ENCODE data around the gene SFTA2.
"Not testable (repeated sequence)": the region's sequence is repeated elsewhere in the genome, so short reads cannot be mapped to it uniquely, and the experiment has no call there.

The SFTA2 gene

DNA sequence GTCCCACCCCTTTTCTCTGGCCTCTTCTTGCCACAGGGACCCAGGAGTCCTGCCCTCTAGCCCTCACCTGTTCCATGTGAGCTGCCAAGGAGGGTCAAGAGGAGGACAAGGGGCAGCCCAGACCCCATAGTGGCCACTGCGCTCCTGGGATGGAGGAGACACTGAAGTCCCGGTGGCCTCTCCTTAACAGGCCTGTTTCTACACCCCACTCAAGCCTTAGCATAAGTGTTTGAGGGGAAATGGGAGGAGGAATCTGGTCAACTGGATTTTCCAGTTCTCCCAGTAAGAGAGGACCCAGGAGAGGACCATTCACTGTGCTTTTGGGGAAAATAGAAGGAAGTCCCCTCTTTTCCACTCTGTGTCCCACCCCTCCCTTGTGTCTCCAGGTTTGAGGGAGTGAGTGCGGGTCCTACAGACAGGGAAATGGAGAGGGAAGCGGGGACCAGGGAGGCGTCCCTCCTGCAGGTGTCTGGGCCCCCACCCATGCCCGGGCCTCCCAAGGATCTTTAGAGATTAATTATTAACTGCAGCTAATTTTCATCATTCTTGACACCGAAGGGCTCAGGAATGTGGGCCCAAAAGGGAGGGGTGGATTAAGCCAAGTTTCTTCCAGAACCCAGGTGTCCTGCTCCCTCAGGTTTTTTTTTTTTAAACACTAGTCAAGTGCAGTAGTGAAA lies at the start of gene SFTA2:
SFTA2 (minus strand) TSS at position 202 of the 677 bp plus-strand sequence; CDS start at position 128, 74 bp downstream.
- FAIRE-seq, result no peak

DNA sequence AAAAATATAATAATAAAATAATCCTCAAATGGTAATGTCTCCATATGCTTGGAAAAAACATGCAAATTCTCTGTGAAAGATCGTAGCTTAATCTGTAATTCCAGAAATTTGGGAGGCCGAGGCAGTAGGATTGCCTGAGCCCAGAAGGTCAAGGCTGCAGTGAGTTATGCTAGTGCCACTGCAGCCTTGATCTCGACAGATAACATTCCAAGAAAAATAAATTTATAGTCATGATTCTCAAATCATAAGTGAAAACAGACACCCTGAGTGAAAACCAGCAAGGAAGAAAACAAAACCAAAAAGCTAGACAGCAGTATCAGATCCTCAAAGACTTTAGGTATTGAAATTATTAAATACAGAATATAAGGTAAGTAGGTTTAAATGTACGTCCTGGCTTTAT lies 47.7 kb upstream of the SFTA2 start:
- no peak for FAIRE-seq

DNA sequence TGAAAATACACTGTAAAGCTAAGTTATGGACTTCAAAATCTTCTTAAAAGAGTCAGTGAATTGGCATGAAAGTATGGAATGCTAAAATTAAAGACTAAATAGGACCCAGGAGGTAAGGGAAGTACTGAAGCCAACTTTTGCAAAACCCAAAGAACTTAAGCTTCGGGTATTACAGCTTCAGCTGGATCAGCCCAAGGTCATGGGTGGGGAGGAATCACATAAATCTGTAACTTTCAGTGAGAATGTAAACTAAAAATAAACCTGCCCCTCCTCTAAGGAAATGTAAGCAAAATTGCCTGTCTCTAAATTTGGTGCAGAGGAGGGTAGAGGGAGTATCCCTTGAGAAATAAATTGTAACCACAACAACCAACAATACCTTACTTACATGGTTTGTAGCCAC lies 47.2 kb upstream of the SFTA2 start:
- FAIRE-seq, result no peak

DNA sequence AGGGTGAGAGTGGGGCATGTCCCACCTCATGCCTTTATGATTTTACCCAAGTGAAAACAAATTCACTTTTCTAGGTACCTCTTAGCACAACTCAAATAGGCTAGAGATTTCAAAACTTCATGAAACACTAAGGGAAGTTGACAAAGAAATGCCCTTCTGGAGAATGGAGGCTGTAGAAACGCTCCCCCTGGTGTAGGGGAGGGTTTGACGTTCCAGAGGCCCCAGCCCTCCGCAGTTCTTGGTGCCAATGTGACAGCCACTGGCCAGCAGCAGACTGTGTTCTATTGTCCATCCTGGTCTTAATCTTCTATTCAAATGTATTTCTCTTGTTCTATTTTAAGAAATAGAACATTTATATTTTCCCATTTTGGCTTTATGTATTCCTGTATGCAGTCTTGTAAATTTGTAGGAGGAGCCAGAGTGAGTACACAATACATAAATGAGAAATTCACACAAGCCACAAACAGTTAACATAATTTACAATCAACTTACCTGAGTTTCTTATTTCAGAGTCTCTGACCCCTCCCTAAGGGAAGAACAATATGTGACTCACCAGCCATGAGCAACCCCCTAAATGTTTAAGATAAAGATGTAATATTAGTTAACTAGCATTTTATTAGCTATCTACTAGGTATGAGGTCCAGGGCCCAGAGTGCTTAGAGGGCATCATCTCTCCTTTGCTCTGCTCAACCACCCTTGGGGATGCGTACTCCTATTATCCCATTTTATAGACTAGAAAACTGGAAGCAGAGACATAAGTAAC lies 42.7 kb upstream of the SFTA2 start:
- FAIRE-seq, result no peak

DNA sequence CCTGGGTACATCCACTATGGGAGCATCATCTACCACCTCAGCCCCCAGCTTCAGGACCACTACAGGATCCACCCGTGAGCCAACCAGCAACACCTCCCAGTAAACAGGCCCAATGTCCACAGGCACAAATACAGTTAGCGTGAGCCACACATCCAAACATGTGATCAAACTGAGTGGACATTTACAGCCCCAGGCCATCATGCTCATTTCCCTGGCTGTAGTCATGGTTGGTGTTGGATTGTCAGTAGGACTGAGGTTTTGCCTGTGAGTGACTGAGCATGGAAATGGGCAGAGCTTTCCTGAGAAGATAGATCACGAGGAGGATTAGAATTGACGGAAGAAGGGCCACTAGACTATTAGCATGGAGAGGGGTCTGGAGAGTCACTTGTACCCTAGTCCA lies 40.8 kb upstream of the SFTA2 start:
- FAIRE-seq, result no peak

DNA sequence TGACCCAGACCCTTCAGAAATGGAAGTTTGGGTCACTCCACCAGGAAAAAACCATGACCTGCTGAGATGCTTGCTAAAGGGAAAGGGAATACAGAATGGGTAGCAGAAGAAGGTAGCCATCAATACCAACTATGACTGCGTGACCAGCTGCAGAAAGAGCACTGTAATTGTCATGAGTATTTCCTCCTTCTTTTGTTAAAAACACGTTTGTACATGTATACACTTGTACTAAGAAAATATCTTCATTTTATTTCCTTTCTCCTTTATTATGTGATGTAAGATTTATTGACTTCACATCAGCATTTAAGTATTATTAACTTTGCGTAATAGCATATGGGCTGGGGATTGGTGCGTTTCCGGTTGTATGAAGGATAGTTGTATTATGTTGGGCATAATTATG lies 39.0 kb upstream of the SFTA2 start:
- FAIRE-seq, result no peak

DNA sequence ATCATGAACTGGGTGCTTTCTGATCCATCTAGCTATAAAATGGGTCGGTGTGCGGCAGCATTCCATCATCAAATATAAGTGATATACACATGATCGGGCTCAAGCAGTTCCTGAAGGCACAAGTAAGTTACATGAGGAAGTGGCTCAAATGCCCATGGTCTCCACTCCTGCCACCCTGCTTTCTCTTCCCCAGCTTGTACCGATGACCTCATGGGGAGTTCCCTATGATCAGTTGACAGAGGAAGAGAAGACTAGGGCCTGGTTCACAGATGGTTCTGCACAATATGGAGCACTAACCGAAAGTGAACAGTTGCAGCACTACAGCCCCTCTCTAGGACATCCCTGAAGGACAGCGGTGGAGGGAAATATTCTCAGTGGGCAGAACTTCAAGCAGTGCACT lies 37.2 kb upstream of the SFTA2 start:
- FAIRE-seq, result not testable (repeated sequence)

DNA sequence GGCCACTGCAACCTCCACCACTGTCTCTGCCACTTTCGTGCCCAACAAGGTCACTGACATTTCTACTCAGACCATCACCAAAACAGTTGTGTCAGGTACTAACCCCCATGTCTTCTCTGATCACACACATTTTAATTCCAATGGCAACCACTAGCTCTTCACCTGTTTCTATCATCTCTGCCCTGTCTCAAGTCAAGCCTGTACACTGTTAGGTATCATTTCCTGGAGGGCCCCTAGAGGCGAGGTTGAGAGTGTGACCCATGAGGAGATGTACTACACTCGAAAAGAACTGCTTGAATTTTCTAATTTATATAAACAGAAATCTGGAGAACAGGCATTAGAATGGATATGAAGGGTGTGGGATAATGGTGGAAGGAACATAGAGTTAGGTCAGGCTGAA lies 34.2 kb upstream of the SFTA2 start:
- no peak for FAIRE-seq

DNA sequence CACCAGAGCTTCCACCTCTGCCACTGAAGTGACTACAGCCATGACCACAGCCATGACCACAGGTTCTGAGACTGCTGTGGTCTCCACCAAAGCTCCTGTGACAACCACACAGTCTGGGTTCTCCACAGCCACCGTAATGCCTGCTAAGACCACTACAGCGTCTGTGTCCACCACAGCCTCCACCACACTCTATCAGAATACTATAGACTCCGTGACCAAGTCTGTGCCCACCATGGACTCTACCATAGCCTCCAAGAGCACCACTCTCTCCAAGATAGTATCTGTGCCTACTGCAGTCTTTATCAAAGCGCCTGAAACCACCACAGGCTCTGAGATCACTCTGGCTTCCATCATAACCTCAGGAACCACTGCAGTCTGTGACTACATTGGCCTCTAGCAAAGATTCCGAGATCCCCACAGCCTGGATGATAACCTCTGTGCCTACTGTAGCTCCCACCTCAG lies 33.2 kb upstream of the SFTA2 start:
- FAIRE-seq, result no peak

DNA sequence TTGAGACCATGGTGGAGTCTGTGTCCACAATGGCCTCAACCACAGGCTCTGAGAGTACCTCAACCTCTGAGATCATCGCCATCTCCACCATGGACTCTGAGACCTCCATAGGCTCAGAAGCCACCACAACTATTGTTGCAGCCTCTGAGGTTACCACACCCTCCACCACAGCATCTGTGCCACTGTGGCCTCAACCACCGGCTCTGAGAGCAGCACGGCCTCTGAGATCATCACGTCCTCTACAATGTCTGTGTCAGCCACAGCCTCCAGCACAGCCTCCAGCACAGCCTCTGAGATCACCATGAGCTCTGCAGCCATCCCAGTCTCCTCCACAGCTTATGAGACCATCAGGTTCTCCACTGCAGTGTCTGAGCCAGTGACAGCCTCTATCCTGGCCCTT lies 32.1 kb upstream of the SFTA2 start:
- FAIRE-seq, result no peak

DNA sequence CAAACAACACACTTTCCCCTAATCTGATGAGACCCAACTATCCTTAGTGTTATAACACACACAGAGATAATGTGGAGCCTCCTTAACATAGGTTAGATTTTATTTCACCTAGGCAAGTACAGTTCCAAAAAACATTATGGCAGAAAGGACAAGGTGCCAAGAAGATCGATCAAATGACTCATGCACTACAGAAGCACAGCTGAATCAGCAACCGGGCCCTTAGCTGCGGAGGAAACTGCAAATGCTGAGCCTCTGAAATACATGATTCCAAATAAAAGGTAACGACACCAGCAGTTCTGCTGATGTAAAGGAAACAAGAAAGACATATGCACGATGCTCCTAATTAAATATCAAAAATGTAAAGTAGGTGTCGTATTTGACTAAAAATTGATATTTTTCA lies 31.7 kb upstream of the SFTA2 start:
- no peak for FAIRE-seq

DNA sequence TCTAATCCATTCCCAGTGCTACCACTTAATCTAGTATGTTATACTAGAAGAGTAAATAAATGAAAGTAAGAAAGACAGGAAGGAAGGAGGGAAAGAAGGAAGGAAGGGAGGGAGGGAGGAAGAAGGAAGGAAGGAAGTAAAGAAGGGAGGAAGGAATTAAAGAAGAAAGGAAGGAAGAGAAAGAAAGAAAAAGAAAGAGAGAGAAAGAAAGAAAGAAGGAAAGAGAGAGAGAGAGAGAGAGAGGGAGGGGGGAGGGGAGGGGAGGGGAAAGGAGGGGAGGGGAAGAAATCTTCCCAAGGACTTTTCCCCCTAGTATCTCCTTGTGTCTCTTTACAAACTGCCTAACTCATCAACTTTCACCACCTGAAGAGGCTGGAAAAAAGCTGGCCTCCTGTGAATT lies 30.7 kb upstream of the SFTA2 start:
- no peak for FAIRE-seq

DNA sequence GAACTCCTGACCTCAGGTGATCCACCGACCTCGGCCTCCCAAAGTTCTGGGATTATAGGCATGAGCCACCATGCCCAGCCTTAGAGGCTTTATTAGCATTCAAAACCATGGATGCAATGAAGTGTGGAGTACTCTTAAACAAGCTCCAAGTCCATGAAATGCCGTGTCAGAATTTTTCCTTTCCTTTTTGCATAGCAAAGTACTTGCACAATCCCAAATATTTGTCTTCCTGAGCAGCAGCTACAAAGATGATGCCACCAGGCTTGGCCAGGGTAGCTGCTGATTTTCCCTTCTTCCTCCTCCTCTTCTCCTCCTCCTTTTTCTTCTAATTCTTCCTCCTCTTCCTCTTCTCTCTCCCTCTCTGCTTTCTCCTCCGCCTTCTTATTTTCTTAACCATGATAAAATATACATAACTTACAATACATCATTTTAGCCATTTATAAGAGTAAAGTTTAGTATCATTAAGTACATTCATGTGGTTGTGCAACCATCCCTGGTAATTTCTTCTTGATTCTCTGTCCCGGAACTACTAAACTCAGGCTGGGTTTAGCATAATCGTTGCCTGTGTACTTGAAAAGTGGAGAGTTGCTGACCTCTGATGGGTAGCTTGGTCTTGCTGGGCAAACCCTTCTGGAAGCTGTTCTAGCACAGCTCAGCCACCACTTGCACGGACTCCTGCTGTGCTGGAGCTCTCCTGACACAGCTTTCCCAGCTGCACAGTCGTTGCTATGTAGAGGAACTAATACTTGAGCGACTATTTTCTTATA lies 29.1 kb upstream of the SFTA2 start:
- FAIRE-seq, result no peak

DNA sequence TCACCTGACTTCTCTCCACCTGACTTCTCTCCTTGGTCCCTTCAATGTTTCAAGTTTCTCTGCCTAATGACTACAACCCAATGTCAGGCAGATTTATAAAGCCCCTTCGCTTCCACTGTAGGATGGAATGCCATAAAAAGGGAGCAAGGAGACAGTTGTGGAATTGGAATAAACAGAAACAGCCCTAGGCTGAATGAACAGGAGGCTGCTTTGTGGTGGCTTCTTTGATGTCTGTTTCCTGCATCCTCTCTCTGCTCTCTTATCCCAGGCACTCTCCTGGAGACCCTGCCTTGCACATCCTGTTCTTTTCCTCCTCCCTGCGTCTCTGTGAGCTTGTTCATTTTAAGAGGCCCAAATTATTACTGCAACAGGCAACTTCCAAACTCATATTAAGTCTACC lies 25.7 kb upstream of the SFTA2 start:
- FAIRE-seq, result no peak

DNA sequence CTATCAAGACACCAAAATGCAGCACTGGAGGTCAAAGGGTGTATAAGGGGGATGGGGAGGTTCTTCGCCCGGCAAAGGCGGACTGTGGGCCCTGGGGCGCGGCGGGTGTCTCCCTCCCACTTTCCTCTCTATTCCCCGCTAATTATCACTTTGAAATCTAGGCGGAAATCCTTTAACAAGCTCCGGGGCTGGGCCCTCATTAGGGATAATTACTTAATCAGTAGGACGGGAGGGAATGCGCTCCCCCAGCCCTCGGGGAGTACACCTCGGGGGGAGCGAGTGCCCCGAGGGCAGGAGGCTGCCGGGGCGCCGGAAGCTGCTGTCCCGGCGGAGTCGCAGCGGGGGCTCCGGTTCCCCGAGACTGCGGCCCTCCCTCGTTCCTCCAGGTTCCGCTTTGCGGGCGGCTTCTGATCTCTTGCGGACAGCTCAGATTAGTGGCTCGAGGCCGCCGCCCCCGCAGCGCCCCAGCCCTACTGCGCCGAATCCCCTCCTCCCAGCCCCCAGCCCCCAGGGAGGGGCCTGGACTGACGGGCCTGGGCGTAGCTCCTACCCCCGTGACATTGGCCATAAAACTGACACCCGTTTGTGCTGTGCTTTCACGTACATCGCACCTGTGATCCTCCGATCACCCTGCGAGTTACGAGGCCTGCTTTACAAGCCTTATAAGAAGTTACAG lies 23.5 kb upstream of the SFTA2 start:
- no peak for FAIRE-seq

DNA sequence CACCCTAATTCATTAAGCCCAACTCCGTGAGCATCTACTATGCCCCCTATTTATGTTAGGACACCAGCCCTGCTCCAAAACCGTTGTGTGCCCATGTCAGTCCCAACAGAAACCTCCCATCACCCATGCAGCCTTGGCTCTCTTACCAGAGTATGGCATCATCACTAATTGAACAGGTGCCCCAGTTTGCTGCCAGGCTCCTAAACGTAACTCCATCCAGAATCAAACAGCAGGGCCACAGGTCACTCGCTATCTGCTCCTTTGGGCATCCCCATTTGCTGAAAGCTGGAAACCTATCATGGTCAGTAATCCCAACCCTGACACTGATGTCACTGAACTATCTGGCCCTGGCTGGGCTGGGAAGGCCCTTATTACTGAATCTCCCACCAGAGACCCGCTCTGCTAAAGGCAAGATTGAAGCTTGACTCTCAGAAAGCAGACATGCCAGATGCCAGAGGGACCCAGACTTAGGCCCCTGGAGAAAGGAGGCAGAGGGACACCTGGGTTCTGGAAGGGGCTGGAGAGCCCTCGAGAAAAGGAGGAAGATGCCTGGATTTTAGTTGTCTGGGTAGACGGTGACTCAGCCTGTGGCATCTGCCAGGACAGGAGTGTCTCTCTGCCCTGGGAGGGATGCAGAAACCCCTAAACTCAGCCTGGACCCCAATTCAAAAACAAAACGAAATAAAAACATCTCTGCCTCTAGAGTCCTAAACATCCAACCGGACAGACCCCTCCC lies 22.8 kb upstream of the SFTA2 start:
- no peak for FAIRE-seq

DNA sequence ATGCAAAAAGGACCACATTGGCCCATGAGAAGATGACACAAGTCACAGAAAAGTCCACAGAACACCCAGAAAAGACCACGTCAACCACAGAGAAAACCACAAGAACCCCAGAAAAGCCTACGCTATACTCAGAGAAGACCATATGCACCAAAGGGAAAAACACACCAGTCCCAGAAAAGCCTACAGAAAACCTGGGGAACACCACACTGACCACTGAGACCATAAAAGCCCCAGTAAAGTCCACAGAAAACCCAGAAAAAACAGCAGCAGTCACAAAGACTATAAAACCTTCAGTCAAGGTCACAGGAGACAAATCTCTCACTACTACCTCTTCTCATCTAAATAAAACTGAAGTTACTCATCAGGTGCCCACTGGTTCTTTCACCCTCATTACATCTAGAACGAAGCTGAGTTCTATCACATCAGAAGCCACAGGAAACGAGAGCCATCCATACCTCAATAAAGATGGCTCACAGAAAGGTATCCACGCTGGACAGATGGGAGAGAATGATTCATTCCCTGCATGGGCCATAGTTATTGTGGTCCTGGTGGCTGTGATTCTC lies 20.0 kb upstream of the SFTA2 start:
- FAIRE-seq, result no peak

DNA sequence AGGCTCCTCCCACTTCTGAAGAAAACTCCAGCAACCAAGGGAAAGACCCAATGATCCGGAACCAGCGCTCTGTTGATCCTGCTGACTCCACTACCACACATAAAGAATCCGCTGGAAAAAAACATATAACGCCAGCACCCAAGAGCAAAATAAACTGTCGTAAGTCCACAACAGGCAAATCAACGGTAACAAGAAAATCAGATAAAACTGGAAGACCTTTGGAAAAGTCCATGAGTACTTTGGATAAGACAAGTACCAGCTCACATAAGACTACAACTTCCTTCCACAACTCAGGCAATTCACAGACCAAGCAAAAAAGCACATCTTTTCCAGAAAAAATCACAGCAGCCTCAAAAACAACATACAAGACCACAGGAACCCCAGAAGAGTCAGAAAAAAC lies 16.8 kb upstream of the SFTA2 start:
- FAIRE-seq, result no peak

DNA sequence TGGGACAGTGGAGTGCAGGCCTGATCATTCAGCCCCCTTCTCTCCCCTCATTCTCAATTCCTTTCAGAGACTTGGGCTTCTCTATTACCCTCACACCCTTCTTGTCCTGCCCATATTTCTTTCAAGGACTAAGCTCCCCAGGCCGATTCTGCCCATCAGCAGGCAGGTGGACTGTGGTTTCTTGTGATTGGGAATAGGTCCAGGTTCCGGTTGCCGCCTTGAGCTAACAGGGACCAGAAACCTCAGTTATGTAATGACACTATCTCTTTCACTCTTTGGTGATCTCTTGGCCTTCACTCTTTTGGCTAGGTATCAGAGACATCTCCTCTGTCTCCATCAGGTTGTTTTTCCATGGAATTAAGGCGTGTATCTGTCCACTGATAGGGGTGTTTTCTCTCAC lies 15.3 kb upstream of the SFTA2 start:
- FAIRE-seq, result no peak

DNA sequence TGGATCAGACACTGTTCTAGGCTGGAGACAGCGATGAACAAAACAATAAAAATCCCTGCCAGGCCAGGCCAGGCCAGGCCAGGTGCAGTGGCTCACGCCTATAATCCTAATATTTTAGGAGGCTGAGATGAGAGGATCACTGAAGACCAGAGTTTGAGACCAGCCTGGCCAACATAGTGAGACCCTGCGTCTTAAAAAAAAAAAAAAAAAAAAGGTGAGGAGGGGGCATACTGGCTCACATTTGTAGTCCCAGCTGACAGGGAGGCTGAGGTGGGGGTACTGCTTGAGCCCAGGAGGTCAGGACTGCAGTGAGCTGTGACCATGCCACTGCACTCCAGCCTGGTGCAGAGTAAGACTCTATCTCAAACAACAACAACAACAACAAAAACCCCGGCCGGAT lies 13.3 kb upstream of the SFTA2 start:
- FAIRE-seq, result no peak

DNA sequence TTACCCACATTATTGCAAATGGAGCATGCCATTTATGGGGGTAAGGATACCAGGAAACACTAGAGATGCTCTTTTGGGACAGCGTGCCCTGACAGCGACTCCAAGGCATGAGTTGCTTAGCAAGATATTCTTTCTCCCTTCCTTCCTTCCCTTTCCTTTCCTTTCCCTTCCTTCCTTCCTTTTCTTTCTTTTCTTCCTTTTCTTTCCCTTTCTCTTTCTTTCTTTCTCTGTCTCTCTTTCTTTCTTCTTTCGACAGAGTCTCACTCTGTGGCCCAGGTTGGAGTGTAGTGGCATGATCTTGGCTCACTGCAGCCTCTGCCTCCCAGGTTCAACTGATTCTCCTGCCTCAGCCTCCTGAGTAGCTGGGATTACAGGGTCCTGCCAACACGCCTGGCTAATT lies 12.1 kb upstream of the SFTA2 start:
- FAIRE-seq, result no peak

All from G401.6 (cell line).